Measurements from ENCODE around the gene SH3RF1. TPM values are rescaled to one million over a fixed set of nuclear protein-coding genes. Genes with fewer than 3 reads are reported as not detected.
"Not testable (repeated sequence)": the region's sequence is repeated elsewhere in the genome, so short reads cannot be mapped to it uniquely, and the experiment has no call there.

SH3RF1 gene
- total RNA-seq, 4 donors from 2014 or later: 10.6 to 17.9 (median 13.3) TPM

DNA sequence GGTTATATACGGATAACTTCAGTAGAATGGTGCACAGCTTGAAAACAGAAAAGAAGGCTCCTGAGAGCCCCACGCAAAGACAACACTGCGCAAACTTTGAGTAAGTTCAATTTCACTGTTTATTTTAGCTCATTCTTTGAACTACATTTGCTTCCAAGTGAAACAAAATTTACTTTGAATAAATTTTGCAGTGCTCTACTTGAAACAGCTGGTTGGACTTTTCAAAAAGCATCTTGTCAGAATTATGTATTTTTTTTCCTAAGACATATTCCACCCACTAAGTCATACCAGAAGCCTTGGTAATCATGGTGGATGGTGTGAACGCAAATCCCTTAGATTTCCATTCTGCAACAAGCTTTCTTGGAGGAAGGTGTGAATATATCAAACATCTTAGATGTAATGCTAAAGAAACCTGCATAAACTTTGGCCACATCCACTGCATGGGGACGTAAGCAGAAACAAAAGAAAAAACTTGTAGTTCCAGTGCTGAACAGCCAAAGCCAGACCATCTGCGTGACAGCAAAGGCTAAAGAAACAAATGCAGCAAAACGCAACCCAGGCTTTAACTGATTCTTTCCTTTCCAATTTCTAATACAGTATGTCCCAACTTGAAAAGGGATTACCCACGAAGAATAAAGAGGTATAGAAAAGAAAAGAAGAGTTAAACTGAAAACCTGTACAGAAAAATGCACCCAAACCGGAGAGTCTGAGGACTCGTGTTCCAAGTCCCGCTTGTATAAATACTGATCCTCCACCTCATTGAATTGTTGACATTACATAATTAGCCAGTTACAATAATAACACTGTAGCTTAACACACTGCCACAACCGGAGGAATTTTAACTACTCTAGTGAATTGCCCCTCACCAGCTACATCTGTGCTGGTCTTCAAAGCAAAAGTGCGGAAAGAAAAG is 90.9 kb downstream of the SH3RF1 start:
- no peaks in the 10 kb centered on the region for H3K27me3 ChIP-seq
- TF ChIP-seq POLR2A (IDR thresholded peaks at IDR 0.05) (no peak), EP300 (IDR thresholded peaks at IDR 0.05) (no peak)
- TF ChIP-seq, protein P1, sequence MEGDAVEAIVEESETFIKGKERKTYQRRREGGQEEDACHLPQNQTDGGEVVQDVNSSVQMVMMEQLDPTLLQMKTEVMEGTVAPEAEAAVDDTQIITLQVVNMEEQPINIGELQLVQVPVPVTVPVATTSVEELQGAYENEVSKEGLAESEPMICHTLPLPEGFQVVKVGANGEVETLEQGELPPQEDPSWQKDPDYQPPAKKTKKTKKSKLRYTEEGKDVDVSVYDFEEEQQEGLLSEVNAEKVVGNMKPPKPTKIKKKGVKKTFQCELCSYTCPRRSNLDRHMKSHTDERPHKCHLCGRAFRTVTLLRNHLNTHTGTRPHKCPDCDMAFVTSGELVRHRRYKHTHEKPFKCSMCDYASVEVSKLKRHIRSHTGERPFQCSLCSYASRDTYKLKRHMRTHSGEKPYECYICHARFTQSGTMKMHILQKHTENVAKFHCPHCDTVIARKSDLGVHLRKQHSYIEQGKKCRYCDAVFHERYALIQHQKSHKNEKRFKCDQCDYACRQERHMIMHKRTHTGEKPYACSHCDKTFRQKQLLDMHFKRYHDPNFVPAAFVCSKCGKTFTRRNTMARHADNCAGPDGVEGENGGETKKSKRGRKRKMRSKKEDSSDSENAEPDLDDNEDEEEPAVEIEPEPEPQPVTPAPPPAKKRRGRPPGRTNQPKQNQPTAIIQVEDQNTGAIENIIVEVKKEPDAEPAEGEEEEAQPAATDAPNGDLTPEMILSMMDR (IDR thresholded peaks at IDR 0.05): no peak
- no peaks in the 10 kb centered on the region for H3K9me3 ChIP-seq
- H3K36me3 ChIP-seq: no peaks in the 10 kb centered on the region
- DNase-seq (ENCODE audit: low spot score in 2 of 2): no peak
- peaks cover 0 to 29% (median 0%) of the 10 kb centered on the region in 4 donors for H3K4me1 ChIP-seq
- whole genome bisulfite sequencing, 2 donors: 53% methylated on average over 13 of the region's 13 CpGs
- H3K27ac ChIP-seq: no peak overlapping the region
- no peak overlapping the region for H3K4me3 ChIP-seq

DNA sequence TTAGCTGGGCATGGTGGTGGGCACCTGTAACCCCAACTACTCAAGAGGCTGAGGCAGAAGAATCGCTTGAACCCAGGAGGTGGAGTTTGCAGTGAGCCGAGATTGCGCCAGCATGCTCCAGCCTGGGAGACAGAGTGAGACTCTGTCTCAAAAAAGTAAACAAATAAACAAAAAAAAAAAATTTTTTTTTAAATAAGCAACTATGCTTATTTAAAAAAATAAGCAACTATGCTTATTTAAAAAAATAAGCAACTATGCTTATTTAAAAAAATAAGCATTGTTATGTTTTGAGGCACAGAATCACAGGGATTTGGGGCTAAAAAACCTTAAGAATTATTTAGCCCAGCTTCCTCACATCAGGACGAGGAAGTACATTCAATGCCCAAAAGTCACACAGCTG is 92.7 kb downstream of the SH3RF1 start:
- H3K36me3 ChIP-seq; H3K27ac ChIP-seq; H3K27me3 ChIP-seq; H3K4me3 ChIP-seq; DNase-seq (ENCODE audit: low spot score in 2 of 2); H3K9me3 ChIP-seq: not testable (repeated sequence)
- peaks cover 0 to 21% (median 0%) of the 10 kb centered on the region in 4 donors for H3K4me1 ChIP-seq
- 95 to 96% methylated on average over 4 of the region's 4 CpGs for WGBS, 2 donors

DNA sequence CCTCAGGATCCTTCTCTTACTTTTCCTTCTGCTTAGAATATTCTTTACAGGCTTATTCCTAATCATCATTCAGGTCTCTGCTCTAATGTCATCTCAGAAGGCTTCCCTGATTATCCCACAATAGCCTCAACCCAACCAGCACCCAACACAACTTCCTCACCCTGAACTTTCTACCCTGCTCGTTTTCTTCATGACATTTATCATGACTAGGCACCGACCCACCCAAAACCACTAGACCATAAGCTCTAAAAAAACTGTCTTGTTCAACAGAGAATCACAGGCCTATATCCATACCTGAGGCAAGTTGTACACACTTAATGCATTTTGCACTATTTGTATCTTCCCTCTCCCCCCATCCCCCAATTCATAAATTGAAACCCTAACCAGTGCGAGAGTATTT is 95.3 kb downstream of the SH3RF1 start:
- TF ChIP-seq EP300 (IDR thresholded peaks at IDR 0.05) (no peak), POLR2A (IDR thresholded peaks at IDR 0.05) (no peak)
- TF ChIP-seq, protein P1 (IDR thresholded peaks at IDR 0.05): no peak
- Histone ChIP-seq H3K4me3 (no peak overlapping the region), H3K27me3 (no peaks in the 10 kb centered on the region), H3K27ac (no peak overlapping the region), H3K4me1 (peaks cover 0 to 27% (median 0%) of the 10 kb centered on the region in 4 donors), H3K9me3 (no peaks in the 10 kb centered on the region), H3K36me3 (no peaks in the 10 kb centered on the region)
- WGBS, 2 donors: 79 to 87% methylated on average over 3 of the region's 3 CpGs
- DNase-seq (ENCODE audit: low spot score in 2 of 2): no peak

DNA sequence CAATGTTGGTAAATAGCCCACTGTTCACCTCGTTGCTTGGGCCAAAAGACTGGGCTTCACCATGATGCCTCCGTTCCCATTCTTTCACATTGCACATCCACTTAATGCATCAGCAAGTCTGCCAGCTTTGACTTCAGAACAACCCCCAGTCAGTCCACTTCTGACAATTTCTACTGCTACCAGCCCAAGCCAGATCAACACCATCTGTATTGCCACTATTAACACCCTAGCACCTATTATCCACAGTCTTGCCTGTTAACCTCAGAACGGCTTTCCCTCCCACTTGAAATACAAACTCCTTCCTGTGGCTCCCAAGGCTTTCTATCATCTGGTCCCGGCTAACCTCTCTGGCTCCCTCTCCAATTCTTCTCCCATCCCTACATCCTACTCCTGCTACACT is 95.7 kb downstream of the SH3RF1 start:
- DNase-seq (ENCODE audit: low spot score in 2 of 2): no peak
- 90 to 95% methylated on average over 4 of the region's 4 CpGs for WGBS, 2 donors
- Histone ChIP-seq H3K4me1 (peaks cover 0 to 26% (median 0%) of the 10 kb centered on the region in 4 donors), H3K4me3 (no peak overlapping the region), H3K27ac (no peak overlapping the region), H3K36me3 (no peaks in the 10 kb centered on the region), H3K9me3 (no peaks in the 10 kb centered on the region), H3K27me3 (no peaks in the 10 kb centered on the region)
- TF ChIP-seq, protein P1 (IDR thresholded peaks at IDR 0.05): no peak
- TF ChIP-seq EP300 (IDR thresholded peaks at IDR 0.05) (no peak), POLR2A (IDR thresholded peaks at IDR 0.05) (no peak)

DNA sequence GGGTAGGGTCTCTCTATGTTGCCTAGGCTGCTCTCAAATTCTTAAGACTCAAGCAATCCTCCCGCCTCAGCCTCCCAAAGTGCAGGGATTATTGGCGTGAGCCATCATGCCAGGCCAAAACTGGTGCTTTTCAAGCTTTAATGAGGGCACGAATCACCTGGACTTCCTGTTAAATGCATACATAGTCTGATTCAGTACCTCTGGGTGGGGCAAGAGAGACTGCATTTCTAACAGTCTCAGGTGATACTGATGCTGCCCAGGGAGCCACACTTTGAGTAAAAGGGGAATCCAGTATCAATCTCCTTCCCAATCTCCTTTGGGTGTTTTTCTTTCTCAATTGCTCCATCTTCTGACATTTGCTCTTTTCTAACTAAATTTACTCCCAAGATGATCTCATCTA is 96.5 kb downstream of the SH3RF1 start:
- WGBS, 2 donors: 92 to 94% methylated on average over 3 of the region's 3 CpGs
- no peaks in the 10 kb centered on the region for H3K36me3 ChIP-seq
- H3K27ac ChIP-seq: no peak overlapping the region
- H3K4me1 ChIP-seq: peaks cover 0 to 19% (median 0%) of the 10 kb centered on the region in 4 donors
- no peak for DNase-seq (ENCODE audit: low spot score in 2 of 2)
- no peaks in the 10 kb centered on the region for H3K9me3 ChIP-seq
- TF ChIP-seq EP300 (IDR thresholded peaks at IDR 0.05): no peak
- TF ChIP-seq POLR2A (IDR thresholded peaks at IDR 0.05): no peak
- TF ChIP-seq, protein P1 (IDR thresholded peaks at IDR 0.05): no peak
- H3K4me3 ChIP-seq: no peak overlapping the region
- H3K27me3 ChIP-seq: no peaks in the 10 kb centered on the region
